GM20000 (cell line): Measurements from ENCODE around the gene PPP1R7.

Experiments used
- DNase-seq: peaks from one replicate; pipeline ENCODE4 v3.0.0; 2012; ENCODE audit warnings: low spot score
- TF ChIP-seq, protein P1 (sequence below): IDR thresholded peaks from 2 replicates; pipeline ENCODE4 v1.5.1; 2012; ENCODE audit warnings: mild to moderate bottlenecking, control low read depth; ENCODE audit errors: extremely low read depth, missing control alignments

Gene PPP1R7

DNA sequence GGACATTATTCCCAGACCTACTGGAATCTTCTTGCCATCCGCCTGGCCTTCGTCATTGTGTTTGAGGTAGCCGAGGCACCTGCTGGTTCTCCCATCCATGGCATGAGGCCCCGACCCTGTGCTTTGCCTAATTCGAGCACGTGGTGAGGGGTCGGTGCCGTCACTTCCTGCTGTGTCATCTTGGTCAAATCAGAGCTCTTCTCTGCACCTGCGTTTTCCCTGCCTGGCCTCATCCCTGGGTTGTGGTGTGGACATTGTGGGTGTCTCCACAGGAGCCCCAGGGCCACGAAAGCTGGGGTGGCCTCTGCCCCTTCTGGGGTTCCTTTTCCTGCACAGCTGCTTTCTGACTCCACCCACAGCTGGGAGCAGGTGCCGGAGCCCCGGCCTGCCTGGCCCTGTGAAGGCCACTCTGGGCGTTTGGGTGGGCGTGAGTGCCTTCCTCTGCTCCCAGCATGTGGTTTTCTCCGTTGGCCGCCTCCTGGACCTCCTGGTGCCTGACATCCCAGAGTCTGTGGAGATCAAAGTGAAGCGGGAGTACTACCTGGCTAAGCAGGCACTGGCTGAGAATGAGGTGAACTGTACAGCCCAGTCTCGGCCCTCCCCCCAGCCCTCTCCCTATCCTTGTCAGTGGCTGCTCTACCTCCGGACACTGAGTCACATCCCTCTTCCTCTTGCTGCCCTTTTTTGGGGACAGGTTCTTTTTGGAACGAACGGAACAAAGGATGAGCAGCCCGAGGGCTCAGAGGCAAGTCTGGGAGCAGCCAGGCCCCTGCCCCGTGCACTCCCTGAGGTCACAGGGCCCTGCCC is 73.1 kb downstream of the PPP1R7 start:
- TF ChIP-seq, protein P1, sequence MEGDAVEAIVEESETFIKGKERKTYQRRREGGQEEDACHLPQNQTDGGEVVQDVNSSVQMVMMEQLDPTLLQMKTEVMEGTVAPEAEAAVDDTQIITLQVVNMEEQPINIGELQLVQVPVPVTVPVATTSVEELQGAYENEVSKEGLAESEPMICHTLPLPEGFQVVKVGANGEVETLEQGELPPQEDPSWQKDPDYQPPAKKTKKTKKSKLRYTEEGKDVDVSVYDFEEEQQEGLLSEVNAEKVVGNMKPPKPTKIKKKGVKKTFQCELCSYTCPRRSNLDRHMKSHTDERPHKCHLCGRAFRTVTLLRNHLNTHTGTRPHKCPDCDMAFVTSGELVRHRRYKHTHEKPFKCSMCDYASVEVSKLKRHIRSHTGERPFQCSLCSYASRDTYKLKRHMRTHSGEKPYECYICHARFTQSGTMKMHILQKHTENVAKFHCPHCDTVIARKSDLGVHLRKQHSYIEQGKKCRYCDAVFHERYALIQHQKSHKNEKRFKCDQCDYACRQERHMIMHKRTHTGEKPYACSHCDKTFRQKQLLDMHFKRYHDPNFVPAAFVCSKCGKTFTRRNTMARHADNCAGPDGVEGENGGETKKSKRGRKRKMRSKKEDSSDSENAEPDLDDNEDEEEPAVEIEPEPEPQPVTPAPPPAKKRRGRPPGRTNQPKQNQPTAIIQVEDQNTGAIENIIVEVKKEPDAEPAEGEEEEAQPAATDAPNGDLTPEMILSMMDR, result no peak
- no peak for DNase-seq

DNA sequence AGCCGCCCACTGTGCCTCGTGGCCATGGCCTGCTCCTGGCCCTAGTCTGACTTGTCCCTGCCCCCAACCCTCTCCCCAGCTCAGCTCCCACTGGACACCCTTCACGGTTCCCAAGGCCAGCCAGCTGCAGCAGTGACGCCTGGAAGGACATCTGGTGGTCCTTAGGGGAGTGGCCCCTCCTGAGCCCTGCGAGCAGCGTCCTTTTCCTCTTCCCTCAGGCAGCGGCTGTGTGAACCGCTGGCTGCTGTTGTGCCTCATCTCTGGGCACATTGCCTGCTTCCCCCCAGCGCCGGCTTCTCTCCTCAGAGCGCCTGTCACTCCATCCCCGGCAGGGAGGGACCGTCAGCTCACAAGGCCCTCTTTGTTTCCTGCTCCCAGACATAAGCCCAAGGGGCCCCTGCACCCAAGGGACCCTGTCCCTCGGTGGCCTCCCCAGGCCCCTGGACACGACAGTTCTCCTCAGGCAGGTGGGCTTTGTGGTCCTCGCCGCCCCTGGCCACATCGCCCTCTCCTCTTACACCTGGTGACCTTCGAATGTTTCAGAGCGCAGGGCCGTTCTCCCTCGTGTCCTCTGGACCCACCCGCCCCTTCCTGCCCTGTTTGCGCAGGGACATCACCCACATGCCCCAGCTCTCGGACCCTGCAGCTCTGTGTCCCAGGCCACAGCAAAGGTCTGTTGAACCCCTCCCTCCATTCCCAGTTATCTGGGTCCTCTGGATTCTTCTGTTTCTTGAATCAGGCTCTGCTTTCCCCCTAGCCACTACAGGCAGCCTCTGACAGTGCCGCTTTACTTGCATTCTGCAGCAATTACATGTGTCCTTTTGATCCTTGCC is 74.0 kb downstream of the PPP1R7 start:
- DNase-seq, result no peak
- TF ChIP-seq, protein P1, result no peak

GRCh38 chr2:241224851-241225438 is 74.7 kb downstream of the PPP1R7 start:
- TF ChIP-seq, protein P1, result no peak
- no peak for DNase-seq

- TF ChIP-seq, protein P1, result no peak
- DNase-seq, result no peak
Observed at GRCh38 chr2:241225545-241225944, 75.3 kb downstream of the PPP1R7 start.

- TF ChIP-seq, protein P1, result no peak
- no peak for DNase-seq
Observed at GRCh38 chr2:241225983-241226382, 75.7 kb downstream of the PPP1R7 start.

DNA sequence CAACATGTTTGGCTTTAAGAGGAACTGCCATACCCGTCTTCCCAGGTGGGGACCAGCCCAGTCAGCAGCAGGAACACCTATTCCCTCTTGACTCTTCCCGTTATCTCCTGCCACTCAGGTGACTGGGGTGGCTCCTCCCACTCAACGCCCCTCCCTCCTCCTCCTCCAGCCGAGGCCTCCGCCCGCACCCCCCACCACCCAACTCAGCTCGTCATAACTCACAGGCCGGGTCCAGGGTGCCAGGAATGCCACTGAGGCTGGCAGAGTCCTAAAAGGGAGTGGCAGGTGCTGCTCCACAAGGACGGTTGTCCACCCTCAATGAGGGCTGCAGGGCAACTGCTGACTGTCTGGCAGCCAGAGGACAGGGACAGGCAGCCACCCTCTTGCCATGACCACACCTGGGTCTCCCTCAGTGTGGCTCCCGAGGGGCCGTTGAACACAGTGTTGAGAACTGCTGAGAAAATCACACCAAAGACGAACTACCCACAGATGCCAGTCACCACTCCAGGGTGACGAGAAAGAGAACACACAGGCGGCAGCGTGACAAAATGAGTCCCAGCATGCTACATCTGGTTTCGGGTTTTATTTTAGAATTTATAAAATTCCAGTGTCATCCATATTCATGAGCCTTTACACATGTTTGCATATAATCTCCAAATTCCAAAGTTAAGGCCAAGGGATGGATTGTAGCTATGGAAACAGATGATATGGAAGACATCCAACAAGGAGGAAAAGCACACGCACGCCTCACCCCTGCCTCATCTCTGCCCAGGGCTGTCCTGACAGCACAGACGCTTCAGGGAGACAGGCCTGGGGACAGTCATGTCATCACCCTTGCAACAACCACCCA is 76.7 kb downstream of the PPP1R7 start:
- no peak for DNase-seq
- TF ChIP-seq, protein P1, result no peak
